SK-N-SH (cell line): ENCODE data around the gene PIK3R2. TPM values are rescaled to one million over a fixed set of nuclear protein-coding genes. Genes with fewer than 3 reads are reported as not detected.

Source experiments
- CTCF ChIA-PET: fragments of 300-600, 350-600 bp; formaldehyde crosslinking; extraction: SDS; loops from one replicate; lab custom pipeline; 2021; lab: Yijun Ruan, JAX
- POLR2A ChIA-PET: fragments of 350-600 bp; sonication (Branson Sonifier 250); formaldehyde crosslinking; extraction: SDS; loops from one replicate; lab custom pipeline; 2020; ENCODE audit warnings: antibody characterized with exemption, inconsistent platforms; lab: Yijun Ruan, JAX
- DNase-seq: peaks from one replicate; pipeline ENCODE4 v3.0.0; 2012
- H2AFZ ChIP-seq: fragments of 200-600 bp; sonication (generic); 2 replicates; pipeline ENCODE4 v1.8.1; 2016; ENCODE audit warnings: antibody characterized with exemption, mild to moderate bottlenecking, low read depth
- H3F3A ChIP-seq: fragments of 200-600 bp; sonication (generic); replicated peaks from 2 replicates; pipeline ENCODE3; 2016; ENCODE audit warnings: antibody characterized with exemption, mild to moderate bottlenecking; ENCODE audit not compliant: insufficient read depth
- H3K27ac ChIP-seq, 2 experiments: fragments of 200-500 bp in 1 of 2; fragments of 200-600 bp in 1 of 2; sonication (Bioruptor generic) in 1 of 2; sonication (generic), shearing (Covaris generic) in 1 of 2; 2 replicates each; pipeline versions ENCODE4 v1.5.1 to v1.6.1; 2014 to 2016; ENCODE audit warnings: low read depth in 2 of 2, inconsistent platforms in 1 of 2, low read length in 1 of 2, mild to moderate bottlenecking in 1 of 2, mixed read lengths in 1 of 2
- H3K27me3 ChIP-seq: fragments of 200-600 bp; sonication (generic), shearing (Covaris generic); 2 replicates; pipeline ENCODE4 v1.6.1; 2016; ENCODE audit warnings: mixed run types; ENCODE audit not compliant: insufficient read depth
- H3K36me3 ChIP-seq, 2 experiments: fragments of 200-500 bp in 1 of 2; fragments of 200-600 bp in 1 of 2; sonication (Bioruptor generic) in 1 of 2; sonication (generic) in 1 of 2; replicated peaks in 1 of 2; 2 replicates each; pipeline versions ENCODE3 to v1.5.1; 2014 to 2016; ENCODE audit warnings: low read length in 1 of 2, mild to moderate bottlenecking in 1 of 2; ENCODE audit not compliant: insufficient read depth in 2 of 2, control insufficient read depth in 1 of 2
- H3K4me1 ChIP-seq, 2 experiments: fragments of 200-500 bp in 1 of 2; fragments of 200-600 bp in 1 of 2; sonication (Bioruptor generic) in 1 of 2; sonication (generic), shearing (Covaris generic) in 1 of 2; 2 replicates each; pipeline versions ENCODE4 v1.5.1 to v1.6.1; 2014 to 2016; ENCODE audit warnings: low read depth in 1 of 2, low read length in 1 of 2, mixed run types in 1 of 2; ENCODE audit not compliant: insufficient read depth in 2 of 2, control insufficient read depth in 1 of 2
- H3K4me2 ChIP-seq: fragments of 200-600 bp; sonication (generic), shearing (Covaris generic); 2 replicates; pipeline ENCODE4 v1.6.1; 2017; ENCODE audit warnings: mixed run types
- H3K4me3 ChIP-seq, 2 experiments: fragments of 200-500 bp in 1 of 2; fragments of 200-600 bp in 1 of 2; sonication (Bioruptor generic) in 1 of 2; sonication (generic), shearing (Covaris generic) in 1 of 2; 2 replicates each; pipeline versions ENCODE4 v1.5.1 to v1.8.1; 2014 to 2016; ENCODE audit warnings: low read depth in 2 of 2, inconsistent platforms in 1 of 2, low read length in 1 of 2, mild to moderate bottlenecking in 1 of 2, mixed read lengths in 1 of 2, moderate library complexity in 1 of 2
- H3K79me2 ChIP-seq: fragments of 200-600 bp; sonication (generic); 2 replicates; pipeline ENCODE4 v1.8.1; 2017; ENCODE audit warnings: mild to moderate bottlenecking; ENCODE audit not compliant: insufficient read depth
- H3K9ac ChIP-seq: fragments of 200-600 bp; sonication (generic); 2 replicates; pipeline ENCODE4 v1.6.1; 2017; ENCODE audit warnings: mixed run types
- H3K9me2 ChIP-seq: fragments of 200-600 bp; sonication (generic); 2 replicates; pipeline ENCODE4 v1.6.1; 2017; ENCODE audit warnings: mixed run types
- H3K9me3 ChIP-seq: fragments of 200-600 bp; sonication (generic); 2 replicates; pipeline ENCODE4 v1.6.1; 2017; ENCODE audit warnings: mixed run types, mild to moderate bottlenecking, moderate library complexity
- H4K20me1 ChIP-seq: fragments of 200-600 bp; sonication (generic); 2 replicates; pipeline ENCODE4 v1.6.1; 2017; ENCODE audit warnings: mild to moderate bottlenecking, mixed run types; ENCODE audit not compliant: insufficient read depth
- EP300 ChIP-seq, 2 experiments: IDR thresholded peaks; 2 replicates each; pipeline versions ENCODE4 v1.4.0 to v1.6.1; 2012; ENCODE audit warnings: borderline replicate concordance in 1 of 2, low read depth in 1 of 2, low read length in 1 of 2
- MAX ChIP-seq: IDR thresholded peaks from 2 replicates; pipeline ENCODE4 v1.4.0; 2012; ENCODE audit warnings: low read depth
- MXI1 ChIP-seq: IDR thresholded peaks from 2 replicates; pipeline ENCODE4 v1.6.1; 2012; ENCODE audit warnings: mild to moderate bottlenecking, low read depth, low read length, improper control_type of control experiment
- NFIC ChIP-seq: IDR thresholded peaks from 2 replicates; pipeline ENCODE4 v1.4.0; 2012; ENCODE audit warnings: borderline replicate concordance
- POLR2AphosphoS5 ChIP-seq: IDR thresholded peaks from 2 replicates; pipeline ENCODE4 v1.6.1; 2012; ENCODE audit warnings: low read depth, low read length
- RAD21 ChIP-seq: IDR thresholded peaks from 2 replicates; pipeline ENCODE4 v1.6.1; 2012; ENCODE audit warnings: mild to moderate bottlenecking, low read length
- RXRA ChIP-seq: IDR thresholded peaks from 2 replicates; pipeline ENCODE4 v1.4.0; 2012; ENCODE audit warnings: low read depth, mild to moderate bottlenecking, borderline replicate concordance
- SIN3A ChIP-seq: IDR thresholded peaks from 2 replicates; pipeline ENCODE4 v1.6.1; 2012; ENCODE audit warnings: low read depth, mild to moderate bottlenecking, low read length, moderate library complexity, borderline replicate concordance
- YY1 ChIP-seq: IDR thresholded peaks from 2 replicates; pipeline ENCODE4 v1.4.0; 2012; ENCODE audit warnings: low read depth, mild to moderate bottlenecking
- WGBS: methylation state at CpG from one replicate; pipeline ENCODE4 v1.1.6; 2017; ENCODE audit warnings: low lambda C conversion rate; 5-methylcytosine and 5-hydroxymethylcytosine counted together
- polyA plus RNA-seq, 3 experiments: library from polyadenylated mRNA; depleted of rRNA; stranded (reverse); fragments of >200 nt; gene quantifications; 2 replicates each; pipeline ENCODE4 v1.2.3, GENCODE V29; 2012
- TF ChIP-seq, protein P1 (sequence below): fragments of 150-350 bp; IDR thresholded peaks from 2 replicates; pipeline ENCODE4 v1.6.1; 2017; ENCODE audit warnings: antibody characterized with exemption, low read length, low read depth, borderline replicate concordance

Gene PIK3R2
- polyA plus RNA-seq, 1 of the 3 experiments (the other 2 are of a cell fraction) = 36.6 TPM

GRCh38 chr19:18119717-18120105, 33.3 kb upstream of the PIK3R2 start:
- peaks cover 3% of the 10 kb centered on the region for H3F3A ChIP-seq
- H3K4me2 ChIP-seq = no peak overlapping the region
- H3K9ac ChIP-seq = no peak overlapping the region
- no peak overlapping the region for H3K4me3 ChIP-seq
- H2AFZ ChIP-seq = no peak overlapping the region
- no peaks in the 10 kb centered on the region for H3K9me3 ChIP-seq
- no peaks in the 10 kb centered on the region for H3K79me2 ChIP-seq
- ChIA-PET CTCF (interaction anchor here (1.3 to 3.2 kb wide), 2 partner anchors 9 to 41 kb away, joined by 4 to 16 read pairs; no protein-coding TSS in a partner anchor), POLR2A (no interaction called here)
- WGBS = 94% methylated on average over 14 of the region's 14 CpGs
- H3K9me2 ChIP-seq = no peaks in the 10 kb centered on the region
- peaks cover 0 to 9% of the 10 kb centered on the region in 2 experiments for H3K36me3 ChIP-seq
- DNase-seq = no peak
- TF ChIP-seq RXRA = no peak
- TF ChIP-seq MAX = no peak
- TF ChIP-seq, all 33 proteins: peak for 0
- Histone ChIP-seq H3K27ac (no peak overlapping the region), H4K20me1 (no peaks in the 10 kb centered on the region), H3K4me1 (peaks cover 3 to 13% of the 10 kb centered on the region in 2 experiments; a peak in 2 of 4 replicates), H3K27me3 (no peaks in the 10 kb centered on the region)

DNA sequence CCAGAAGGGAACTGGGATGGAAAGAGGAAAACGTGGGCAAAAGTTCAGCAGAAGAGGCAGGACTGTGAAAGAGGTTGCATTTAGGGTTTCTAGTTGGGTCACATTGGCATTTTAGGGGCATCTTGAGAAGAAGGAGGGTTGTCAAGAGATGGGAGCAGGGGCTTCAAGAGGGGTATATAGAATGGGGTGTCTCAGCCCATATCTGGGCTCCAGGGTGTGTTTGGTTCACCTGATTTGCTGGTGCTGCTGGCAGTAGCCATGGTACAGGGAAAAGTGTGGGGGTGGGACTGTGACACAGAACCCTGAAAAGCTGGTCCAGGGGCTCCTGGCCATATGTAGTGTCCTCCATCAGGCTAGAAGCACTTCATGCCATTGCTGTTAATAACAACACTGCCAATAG, 32.8 kb upstream of the PIK3R2 start:
- Histone ChIP-seq H2AFZ (no peak overlapping the region), H3K27me3 (no peaks in the 10 kb centered on the region), H3K9me3 (no peaks in the 10 kb centered on the region), H3K9ac (no peak overlapping the region), H3F3A (peaks cover 3% of the 10 kb centered on the region), H3K9me2 (no peaks in the 10 kb centered on the region), H3K27ac (no peak overlapping the region), H4K20me1 (no peaks in the 10 kb centered on the region), H3K79me2 (no peaks in the 10 kb centered on the region), H3K36me3 (peaks cover 0 to 11% of the 10 kb centered on the region in 2 experiments), H3K4me3 (no peak overlapping the region), H3K4me1 (peaks cover 3 to 13% of the 10 kb centered on the region in 2 experiments; a peak in 2 of 4 replicates), H3K4me2 (no peak overlapping the region)
- CTCF ChIA-PET = interaction anchor here (1.0 to 3.2 kb wide), 3 partner anchors 9 to 48 kb away, joined by 3 to 16 read pairs (median 4); no protein-coding TSS in a partner anchor
- TF ChIP-seq EP300 (IDR thresholded peaks at IDR 0.05; ENCODE audit: borderline replicate concordance in 1 of 2, low read depth in 1 of 2, low read length in 1 of 2) (no peak), MXI1 (no peak), SIN3A (no peak), YY1 (no peak), RAD21 (no peak), POLR2AphosphoS5 (no peak)
- TF ChIP-seq, protein P1, sequence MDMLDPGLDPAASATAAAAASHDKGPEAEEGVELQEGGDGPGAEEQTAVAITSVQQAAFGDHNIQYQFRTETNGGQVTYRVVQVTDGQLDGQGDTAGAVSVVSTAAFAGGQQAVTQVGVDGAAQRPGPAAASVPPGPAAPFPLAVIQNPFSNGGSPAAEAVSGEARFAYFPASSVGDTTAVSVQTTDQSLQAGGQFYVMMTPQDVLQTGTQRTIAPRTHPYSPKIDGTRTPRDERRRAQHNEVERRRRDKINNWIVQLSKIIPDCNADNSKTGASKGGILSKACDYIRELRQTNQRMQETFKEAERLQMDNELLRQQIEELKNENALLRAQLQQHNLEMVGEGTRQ = no peak
- no peak for DNase-seq
- POLR2A ChIA-PET = interaction anchor here (0.6 kb wide), 1 partner anchor 622 kb away, joined by 6 read pairs; no protein-coding TSS in a partner anchor
- 76% methylated on average over 1 of the region's 1 CpG for WGBS

- CTCF ChIA-PET = interaction anchor here (1.0 to 2.7 kb wide), 4 partner anchors 8 to 130 kb away, joined by 3 to 9 read pairs (median 3); partner anchors contain the start of gene PIK3R2
- TF ChIP-seq SIN3A (no peak), EP300 (IDR thresholded peaks at IDR 0.05; ENCODE audit: borderline replicate concordance in 1 of 2, low read depth in 1 of 2, low read length in 1 of 2) (no peak), NFIC (no peak)
- Histone ChIP-seq H3K79me2 (no peaks in the 10 kb centered on the region), H4K20me1 (no peaks in the 10 kb centered on the region), H2AFZ (no peak overlapping the region), H3K9me3 (no peaks in the 10 kb centered on the region), H3F3A (no peaks in the 10 kb centered on the region), H3K4me3 (no peak overlapping the region), H3K27me3 (no peaks in the 10 kb centered on the region), H3K4me2 (no peak overlapping the region), H3K27ac (no peak overlapping the region), H3K9me2 (no peaks in the 10 kb centered on the region), H3K36me3 (peaks cover 2 to 12% of the 10 kb centered on the region in 2 experiments), H3K9ac (no peak overlapping the region), H3K4me1 (peaks cover 3 to 13% of the 10 kb centered on the region in 2 experiments; a peak in 2 of 4 replicates)
- no peak for DNase-seq
- POLR2A ChIA-PET = no interaction called here
- 96% methylated on average over 4 of the region's 5 CpGs for WGBS
Observed at GRCh38 chr19:18121166-18121565, 31.8 kb upstream of the PIK3R2 start.
